PC-3 (cell line): ENCODE measurements around the gene NPBWR2.

Experiments
- CTCF ChIP-seq: fragments of 300-600 bp; sonication (generic); conservative IDR thresholded peaks from 2 replicates; pipeline ENCODE4 v1.5.1; 2017; ENCODE audit warnings: antibody characterized with exemption, low read depth, mild to moderate bottlenecking, low read length
- EZH2 ChIP-seq: fragments of 300-600 bp; sonication (generic); IDR thresholded peaks from one replicate; pipeline ENCODE4 v1.6.1; 2017; ENCODE audit warnings: antibody characterized with exemption, mild to moderate bottlenecking, low read length; ENCODE audit not compliant: unreplicated experiment

DNA sequence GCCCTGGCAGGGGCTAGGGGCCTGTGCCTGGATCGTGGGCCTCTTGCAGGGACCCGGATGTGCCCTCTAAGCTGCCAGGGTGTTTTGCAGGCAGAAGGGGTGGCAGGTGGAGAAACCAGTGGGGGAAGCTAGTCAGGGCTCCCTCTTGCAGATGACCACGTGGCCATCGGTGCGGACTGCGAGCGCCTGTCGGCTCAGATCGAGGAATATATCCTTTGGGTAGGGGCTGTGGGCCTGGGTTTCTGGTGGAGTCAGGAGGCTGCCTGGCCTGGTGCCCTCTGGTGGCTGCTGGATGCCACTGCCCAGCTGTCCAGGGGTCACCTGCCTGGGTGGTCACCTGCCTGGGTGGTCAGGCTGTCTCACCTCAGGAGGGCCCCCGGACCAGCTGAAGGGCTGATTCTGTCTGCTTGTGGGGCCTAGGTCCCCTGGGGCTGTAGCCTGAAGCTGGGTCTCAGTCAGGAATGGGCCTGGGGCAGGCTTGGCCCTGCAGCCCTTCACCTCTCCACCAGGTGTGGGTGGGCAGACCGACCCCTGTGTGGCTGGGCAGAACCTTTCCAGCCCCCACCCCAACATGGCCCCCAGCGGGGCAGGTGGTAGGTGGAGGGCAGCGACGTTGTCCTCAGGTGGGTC is 37.6 kb downstream of the NPBWR2 start:
- peak; percentile 92 for TF ChIP-seq CTCF
- no peak for TF ChIP-seq EZH2
